Body of pancreas (tissue), 4 donors: ENCODE measurements around the gene MMP3.

Source experiments
- POLR2A ChIP-seq, 3 donors: fragments of 450-650 bp; IDR thresholded peaks; one replicate each; pipeline ENCODE4 v1.6.1; 2016; ENCODE audit warnings: antibody characterized with exemption in 3 of 3, mild to moderate bottlenecking in 2 of 3
- TF ChIP-seq, protein P1 (sequence below), 7 experiments: fragments of 450-650 bp in 4 of 7; fragments of 200-600 bp in 3 of 7; sonication (generic) in 3 of 7; IDR thresholded peaks; one replicate each; pipeline ENCODE4 v1.5.1; 2016 to 2019; ENCODE audit warnings: antibody characterized with exemption in 7 of 7

DNA sequence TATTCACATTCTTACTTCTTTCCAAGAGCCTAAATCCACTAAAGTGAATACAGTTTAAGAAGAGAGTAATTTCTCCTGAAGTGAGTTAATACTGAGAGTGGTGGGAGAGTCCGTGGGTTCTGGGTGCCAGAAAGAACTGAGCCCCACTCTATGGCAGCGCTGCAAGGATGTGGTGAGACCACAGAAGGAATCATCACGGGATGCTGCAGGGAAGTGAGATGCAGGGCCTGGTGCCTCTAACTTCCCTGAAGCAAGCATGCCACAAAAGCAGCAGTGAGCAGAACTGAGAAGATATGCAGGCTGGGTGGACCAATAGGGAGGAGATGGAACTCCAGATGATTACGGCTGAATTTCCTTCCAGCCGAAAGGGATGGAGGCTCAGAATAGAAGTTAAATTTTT, 36.4 kb upstream of the MMP3 start:
- TF ChIP-seq POLR2A (IDR thresholded peaks at IDR 0.05) = no peak
- TF ChIP-seq, protein P1, sequence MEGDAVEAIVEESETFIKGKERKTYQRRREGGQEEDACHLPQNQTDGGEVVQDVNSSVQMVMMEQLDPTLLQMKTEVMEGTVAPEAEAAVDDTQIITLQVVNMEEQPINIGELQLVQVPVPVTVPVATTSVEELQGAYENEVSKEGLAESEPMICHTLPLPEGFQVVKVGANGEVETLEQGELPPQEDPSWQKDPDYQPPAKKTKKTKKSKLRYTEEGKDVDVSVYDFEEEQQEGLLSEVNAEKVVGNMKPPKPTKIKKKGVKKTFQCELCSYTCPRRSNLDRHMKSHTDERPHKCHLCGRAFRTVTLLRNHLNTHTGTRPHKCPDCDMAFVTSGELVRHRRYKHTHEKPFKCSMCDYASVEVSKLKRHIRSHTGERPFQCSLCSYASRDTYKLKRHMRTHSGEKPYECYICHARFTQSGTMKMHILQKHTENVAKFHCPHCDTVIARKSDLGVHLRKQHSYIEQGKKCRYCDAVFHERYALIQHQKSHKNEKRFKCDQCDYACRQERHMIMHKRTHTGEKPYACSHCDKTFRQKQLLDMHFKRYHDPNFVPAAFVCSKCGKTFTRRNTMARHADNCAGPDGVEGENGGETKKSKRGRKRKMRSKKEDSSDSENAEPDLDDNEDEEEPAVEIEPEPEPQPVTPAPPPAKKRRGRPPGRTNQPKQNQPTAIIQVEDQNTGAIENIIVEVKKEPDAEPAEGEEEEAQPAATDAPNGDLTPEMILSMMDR (IDR thresholded peaks at IDR 0.05) = no peak
